IPS-18c (cell line): ENCODE data around the gene CIDEA.
"Not testable (repeated sequence)": the region's sequence is repeated elsewhere in the genome, so short reads cannot be mapped to it uniquely, and the experiment has no call there.

Experiments
- H3K4me3 ChIP-seq: 2 replicates; pipeline ENCODE4 v1.7.0; 2013; ENCODE audit warnings: low read depth, mild to moderate bottlenecking, low read length, moderate library complexity; ENCODE audit not compliant: insufficient read depth
- H3K9me3 ChIP-seq: one replicate; pipeline ENCODE4 v1.6.1; 2013; ENCODE audit warnings: mild to moderate bottlenecking, low read length, moderate library complexity; ENCODE audit not compliant: control insufficient read depth, insufficient read depth

The CIDEA gene

GRCh38 chr18:12254136-12254819 is at the start of gene CIDEA:
TSS of gene CIDEA (plus strand) at chr18:12254361. CDS start at chr18:12254384, 23 bp downstream.
- Histone ChIP-seq H3K9me3 (no peaks in the 10 kb centered on the region), H3K4me3 (peak within 1 kb of the TSS; percentile 50)

GRCh38 chr18:12208296-12209153 is 45.6 kb upstream of the CIDEA start:
- H3K9me3 ChIP-seq, H3K4me3 ChIP-seq: not testable (repeated sequence)

- not testable (repeated sequence) for H3K9me3 ChIP-seq, H3K4me3 ChIP-seq
These were observed 41.9 kb upstream of the CIDEA start for GRCh38 chr18:12212308-12212707.

GRCh38 chr18:12214296-12215005 is 39.7 kb upstream of the CIDEA start:
- H3K9me3 ChIP-seq, H3K4me3 ChIP-seq: not testable (repeated sequence)

GRCh38 chr18:12216471-12216870 is 37.7 kb upstream of the CIDEA start:
- not testable (repeated sequence) for H3K9me3 ChIP-seq, H3K4me3 ChIP-seq

GRCh38 chr18:12218603-12219002 is 35.6 kb upstream of the CIDEA start:
- H3K4me3 ChIP-seq, H3K9me3 ChIP-seq: not testable (repeated sequence)

GRCh38 chr18:12222041-12222440 is 32.1 kb upstream of the CIDEA start:
- not testable (repeated sequence) for H3K4me3 ChIP-seq

GRCh38 chr18:12223326-12223725 is 30.8 kb upstream of the CIDEA start:
- not testable (repeated sequence) for H3K4me3 ChIP-seq, H3K9me3 ChIP-seq

More at GRCh38 chr18:12222041-12222440, 32.1 kb upstream of the CIDEA start:
- H3K9me3 ChIP-seq, result not testable (repeated sequence)

GRCh38 chr18:12226807-12227206 is 27.4 kb upstream of the CIDEA start:
- H3K9me3 ChIP-seq, H3K4me3 ChIP-seq: not testable (repeated sequence)

- H3K4me3 ChIP-seq, H3K9me3 ChIP-seq: not testable (repeated sequence)
These were observed 26.6 kb upstream of the CIDEA start for GRCh38 chr18:12227399-12228186.

- H3K4me3 ChIP-seq, H3K9me3 ChIP-seq: not testable (repeated sequence)
These were observed 25.9 kb upstream of the CIDEA start for GRCh38 chr18:12228308-12228707.

GRCh38 chr18:12230561-12230960 is 23.6 kb upstream of the CIDEA start:
- H3K4me3 ChIP-seq, H3K9me3 ChIP-seq: not testable (repeated sequence)

- Histone ChIP-seq H3K4me3 (no peak overlapping the region), H3K9me3 (peaks cover 2% of the 10 kb centered on the region)
These were observed 22.9 kb upstream of the CIDEA start for GRCh38 chr18:12231040-12231882.

- Histone ChIP-seq H3K9me3 (peaks cover 2% of the 10 kb centered on the region), H3K4me3 (no peak overlapping the region)
These were observed 22.2 kb upstream of the CIDEA start for GRCh38 chr18:12231986-12232385.

- Histone ChIP-seq H3K4me3 (no peak overlapping the region), H3K9me3 (peaks cover 2% of the 10 kb centered on the region)
These were observed 20.8 kb upstream of the CIDEA start for GRCh38 chr18:12233378-12233777.

GRCh38 chr18:12234451-12235190 is 19.5 kb upstream of the CIDEA start:
- peaks cover 2% of the 10 kb centered on the region for H3K9me3 ChIP-seq
- H3K4me3 ChIP-seq, result no peak overlapping the region
